CD4-positive, alpha-beta T cell treated with Interleukin-15 for 4 hours (primary cell): ENCODE results near the gene SRRM5.
"Not testable (repeated sequence)": the region's sequence is repeated elsewhere in the genome, so short reads cannot be mapped to it uniquely, and the experiment has no call there.

Source experiments
- DNase-seq: peaks from one replicate; pipeline ENCODE4 v3.0.0-alpha.2; 2020; ENCODE audit warnings: low spot score

Gene SRRM5

GRCh38 chr19:43611788-43612187, at the start of gene SRRM5:
Gene SRRM5 (plus strand): TSS chr19:43612088. CDS start chr19:43612122, 34 bp downstream.
- DNase-seq, result no peak

GRCh38 chr19:43562226-43562697, 49.6 kb upstream of the SRRM5 start:
- DNase-seq, result no peak

GRCh38 chr19:43562698-43563241, 49.1 kb upstream of the SRRM5 start:
- DNase-seq, result peak; percentile 91

GRCh38 chr19:43563816-43564457, 48.0 kb upstream of the SRRM5 start:
- DNase-seq, result no peak

- no peak for DNase-seq
Measured at GRCh38 chr19:43564800-43565199, 47.1 kb upstream of the SRRM5 start.

GRCh38 chr19:43569657-43570056, 42.2 kb upstream of the SRRM5 start:
- DNase-seq, result no peak

- DNase-seq, result no peak
Measured at GRCh38 chr19:43570174-43570791, 41.6 kb upstream of the SRRM5 start.

- DNase-seq, result no peak
Measured at GRCh38 chr19:43572171-43572588, 39.7 kb upstream of the SRRM5 start.

GRCh38 chr19:43574424-43575155, 37.3 kb upstream of the SRRM5 start:
- DNase-seq, result no peak

GRCh38 chr19:43575156-43575950, 36.5 kb upstream of the SRRM5 start, which contains the start of the genes PINLYP and XRCC1:
Gene PINLYP (plus strand): TSS chr19:43575801. CDS start chr19:43577192, 1,391 bp downstream.
Gene XRCC1 (minus strand): TSS chr19:43575527. CDS start chr19:43575458, 69 bp downstream.
- DNase-seq, result peak; percentile 97

- no peak for DNase-seq
Measured at GRCh38 chr19:43575955-43576878, 35.7 kb upstream of the SRRM5 start.

- no peak for DNase-seq
Measured at GRCh38 chr19:43578787-43579186, 33.1 kb upstream of the SRRM5 start.

GRCh38 chr19:43581467-43581866, 30.4 kb upstream of the SRRM5 start:
- DNase-seq, result no peak

- DNase-seq, result no peak
Measured at GRCh38 chr19:43582495-43582894, 29.4 kb upstream of the SRRM5 start.

- no peak for DNase-seq
Measured at GRCh38 chr19:43584484-43584883, 27.4 kb upstream of the SRRM5 start.

- no peak for DNase-seq
Measured at GRCh38 chr19:43586346-43586745, 25.5 kb upstream of the SRRM5 start.

GRCh38 chr19:43587029-43587428, 24.9 kb upstream of the SRRM5 start:
- DNase-seq, result not testable (repeated sequence)

- DNase-seq, result no peak
Measured at GRCh38 chr19:43589277-43589676, 22.6 kb upstream of the SRRM5 start.

GRCh38 chr19:43589678-43590077, 22.2 kb upstream of the SRRM5 start:
- DNase-seq, result no peak

GRCh38 chr19:43591904-43592772, 19.8 kb upstream of the SRRM5 start:
- DNase-seq, result no peak
